Measurements from ENCODE around the gene PAK1.

DNA sequence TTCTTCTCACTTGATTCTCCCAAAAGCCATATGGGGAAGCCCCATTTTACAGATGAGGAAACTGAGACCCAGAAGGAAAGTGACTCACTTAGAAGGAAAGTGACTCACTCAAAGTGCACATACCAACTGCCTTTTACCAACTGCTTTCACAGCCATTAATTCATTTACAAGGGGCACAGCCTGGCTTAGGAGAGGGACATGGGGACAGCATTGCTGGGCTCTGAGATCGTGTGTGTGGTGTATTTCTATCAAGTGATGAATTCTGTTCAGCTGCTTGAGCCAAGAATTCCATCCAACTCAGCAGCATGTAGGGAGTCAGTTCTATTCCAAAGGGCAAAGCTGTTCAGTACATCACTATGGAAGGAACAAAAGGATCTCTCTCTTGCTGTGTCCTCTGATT lies 23.5 kb upstream of the PAK1 start:
- TF ChIP-seq CTCF (IDR thresholded peaks at IDR 0.05; ENCODE audit: insufficient read depth, low read depth, low read length) (no peak), EZH2 (IDR thresholded peaks at IDR 0.05; ENCODE audit: insufficient read depth, low read length) (no peak)
